Kidney (tissue), 14 donors: ENCODE results near the gene PCNX2. TPM values are rescaled to one million over a fixed set of nuclear protein-coding genes. Genes with fewer than 3 reads are reported as not detected.

Source experiments
- DNase-seq, 5 donors: peaks; one replicate each; pipeline ENCODE4 v3.0.0-alpha.2; 2013 to 2020
- FAIRE-seq: peaks from 2 replicates; lab custom pipeline; 2012; peaks lifted over from hg19 to GRCh38; lab: Jason Lieb, UNC
- H3K27ac ChIP-seq, 2 donors: one replicate each; pipeline ENCODE4 v1.7.0; 2013; ENCODE audit warnings: low read depth in 2 of 2, low read length in 2 of 2, inconsistent platforms in 1 of 2
- H3K27me3 ChIP-seq: one replicate; pipeline ENCODE4 v1.7.1; 2013; ENCODE audit warnings: low read length, inconsistent platforms; ENCODE audit not compliant: control insufficient read depth, insufficient read depth
- H3K36me3 ChIP-seq, 3 donors: one replicate each; pipeline versions ENCODE4 v1.7.0 to v1.7.1; 2013; ENCODE audit warnings: low read length in 3 of 3, control low read depth in 1 of 3, inconsistent platforms in 1 of 3; ENCODE audit not compliant: insufficient read depth in 3 of 3, control insufficient read depth in 2 of 3
- H3K4me1 ChIP-seq, 3 donors: one replicate each; pipeline versions ENCODE4 v1.7.0 to v1.7.1; 2013; ENCODE audit warnings: low read length in 3 of 3, inconsistent platforms in 1 of 3, low read depth in 1 of 3; ENCODE audit not compliant: control insufficient read depth in 2 of 3, insufficient read depth in 2 of 3
- H3K4me3 ChIP-seq, 3 donors: one replicate each; pipeline versions ENCODE4 v1.7.0 to v1.8.1; 2013; ENCODE audit warnings: low read length in 3 of 3, control low read depth in 1 of 3, inconsistent platforms in 1 of 3
- H3K9ac ChIP-seq, 3 donors: one replicate each; pipeline versions ENCODE4 v1.7.0 to v1.7.1; 2013; ENCODE audit warnings: low read length in 3 of 3, control low read depth in 1 of 3, inconsistent platforms in 1 of 3
- H3K9me3 ChIP-seq, 3 donors: one replicate each; pipeline versions ENCODE4 v1.7.0 to v1.7.1; 2013; ENCODE audit warnings: low read length in 3 of 3, control low read depth in 1 of 3, inconsistent platforms in 1 of 3; ENCODE audit not compliant: control insufficient read depth in 2 of 3, insufficient read depth in 1 of 3
- CTCF ChIP-seq: IDR thresholded peaks from 3 replicates; pipeline ENCODE4 v1.5.1; 2012; ENCODE audit warnings: mild to moderate bottlenecking, moderate library complexity, borderline replicate concordance; ENCODE audit not compliant: insufficient read depth; ENCODE audit errors: extremely low read depth
- intact Hi-C: fragments of 100-400 bp; cut with DNase I; formaldehyde crosslinking; loops from one replicate; pipeline ENCODE4 v1.11.1; 2022
- polyA plus RNA-seq: library from polyadenylated mRNA; stranded (reverse); fragments of 350-450 nt; fragmentation: Illumina TruSeq; extraction: RNeasy Lipid Tissue Mini Kit (QIAGEN cat#74804); gene quantifications from one replicate; pipeline ENCODE4 v1.2.3, GENCODE V29; 2014; ENCODE audit warnings: low read depth, low replicate concordance; ENCODE audit not compliant: insufficient read depth
- total RNA-seq: library from RNA; stranded (reverse); fragmentation: NEBNext Ultra II Directional; extraction: Animal tissue kit (Norgen Biotek cat#: 25700); gene quantifications from one replicate; pipeline ENCODE4 v1.2.1, GENCODE V29; 2021
- donor health status: control.
- donor health status: control.
- donor health status: control.
- donor health status: control.
- donor health status: control.
- donor health status: DM: yes; HTN: yes; CAD: no.
- donor health status: Normal renal cell carcinoma (clear cell type).

Gene PCNX2
- total and polyA plus RNA-seq, 2 donors from 2014 or later, result 5.2 to 29.2 TPM

GRCh38 chr1:233094691-233095090 is 200.8 kb downstream of the PCNX2 start:
- Histone ChIP-seq H3K27ac (no peak overlapping the region), H3K27me3 (no peaks in the 10 kb centered on the region), H3K4me3 (no peak overlapping the region), H3K36me3 (no peaks in the 10 kb centered on the region), H3K9ac (no peak overlapping the region), H3K9me3 (no peaks in the 10 kb centered on the region), H3K4me1 (no peaks in the 10 kb centered on the region)
- FAIRE-seq (no peak), DNase-seq (no peak)
- no peak for TF ChIP-seq CTCF
- intact Hi-C loops, result no loop called here

DNA sequence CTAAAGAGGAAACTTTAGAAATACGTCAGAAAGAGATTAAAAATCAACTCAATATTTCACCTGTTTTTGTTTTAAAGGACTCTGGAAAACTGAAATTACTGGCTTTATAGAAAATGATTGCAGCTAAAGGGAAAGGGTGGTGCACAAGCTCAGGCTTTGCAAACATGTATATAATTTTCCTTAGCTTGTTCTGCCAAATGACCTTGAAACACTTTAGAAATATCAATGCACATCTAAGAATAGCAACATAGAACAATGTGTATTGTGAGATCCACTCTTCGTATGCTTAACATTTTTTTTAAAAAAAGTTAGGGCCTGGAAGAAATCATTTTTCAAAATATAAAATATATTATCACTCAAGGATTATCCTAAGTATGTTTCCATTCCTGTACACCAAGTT is 201.3 kb downstream of the PCNX2 start:
- intact Hi-C loops, result no loop called here
- Histone ChIP-seq H3K4me1 (no peaks in the 10 kb centered on the region), H3K9me3 (no peaks in the 10 kb centered on the region), H3K9ac (no peak overlapping the region), H3K36me3 (no peaks in the 10 kb centered on the region), H3K27me3 (no peaks in the 10 kb centered on the region), H3K27ac (no peak overlapping the region), H3K4me3 (no peak overlapping the region)
- no peak for TF ChIP-seq CTCF
- FAIRE-seq, result no peak
- DNase-seq, result no peak

DNA sequence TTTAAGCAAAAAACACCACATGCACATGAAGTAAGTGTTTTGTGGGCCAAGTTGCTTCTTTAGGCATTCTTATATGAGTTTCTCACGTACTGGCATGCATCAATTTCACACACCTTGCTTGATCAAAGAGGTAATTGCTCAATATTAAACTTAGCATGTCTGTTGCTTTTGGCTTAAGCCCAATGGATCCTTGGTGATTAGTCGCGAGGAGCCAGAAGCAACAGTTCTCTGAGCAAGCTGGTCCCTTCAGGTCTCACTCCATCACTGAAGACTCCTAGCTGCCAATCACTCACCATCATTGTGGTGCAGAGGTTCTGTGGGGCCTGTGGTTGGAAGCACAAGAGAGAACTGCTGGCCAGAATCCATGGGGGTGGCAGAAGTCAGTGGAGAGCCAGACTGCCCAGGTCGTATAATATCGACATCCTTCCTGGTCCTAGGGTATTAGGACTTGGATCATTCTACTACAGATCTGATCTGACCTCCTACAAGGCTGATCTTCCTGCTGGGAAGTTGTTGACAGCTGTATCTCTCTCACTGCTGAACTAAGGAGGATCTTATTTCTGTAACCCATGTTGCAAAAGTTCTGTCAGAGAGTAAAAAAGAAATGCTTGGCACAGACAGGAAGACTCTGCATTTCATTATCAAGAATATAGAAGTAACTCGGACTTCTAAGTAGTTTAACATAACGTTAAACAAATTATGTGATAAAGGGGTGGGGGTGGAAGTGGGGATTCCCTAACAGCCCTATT is 204.6 kb downstream of the PCNX2 start:
- Histone ChIP-seq H3K4me3 (no peak overlapping the region), H3K4me1 (no peaks in the 10 kb centered on the region), H3K27me3 (no peaks in the 10 kb centered on the region), H3K9me3 (no peaks in the 10 kb centered on the region), H3K9ac (no peak overlapping the region), H3K27ac (no peak overlapping the region), H3K36me3 (no peaks in the 10 kb centered on the region)
- no peak for TF ChIP-seq CTCF
- DNase-seq (no peak), FAIRE-seq (no peak)
- intact Hi-C loops, result no loop called here
